Peyer's patch (tissue), 4 donors: Measurements from ENCODE around the gene APBA1. TPM values are rescaled to one million over a fixed set of nuclear protein-coding genes. Genes with fewer than 3 reads are reported as not detected.
"Not testable (repeated sequence)": the region's sequence is repeated elsewhere in the genome, so short reads cannot be mapped to it uniquely, and the experiment has no call there.

Experiments
- DNase-seq, 3 donors: peaks; one replicate each; pipeline ENCODE4 v3.0.0-alpha.2; 2017 to 2019
- H3K27ac ChIP-seq, 4 donors: fragments of 200-600 bp; sonication (generic); one replicate each; pipeline ENCODE4 v1.5.1; 2016 to 2019
- H3K27me3 ChIP-seq, 2 donors: fragments of 200-600 bp; sonication (generic); one replicate each; pipeline ENCODE4 v1.5.1; 2019
- H3K36me3 ChIP-seq, 3 donors: fragments of 200-600 bp; sonication (generic); one replicate each; pipeline ENCODE4 v1.5.1; 2016 to 2019
- H3K4me1 ChIP-seq, 4 donors: fragments of 200-600 bp; sonication (generic); one replicate each; pipeline ENCODE4 v1.5.1; 2016 to 2019
- H3K4me3 ChIP-seq, 4 donors: fragments of 200-600 bp; sonication (generic); 1 replicate in 3 of 4; 2 replicates in 1 of 4; pipeline ENCODE4 v1.5.1; 2016 to 2019; ENCODE audit warnings: mild to moderate bottlenecking in 1 of 4
- H3K9me3 ChIP-seq, 4 donors: fragments of 200-600 bp; sonication (generic); one replicate each; pipeline ENCODE4 v1.5.1; 2016 to 2019; ENCODE audit warnings: mild to moderate bottlenecking in 1 of 4
- POLR2A ChIP-seq, 2 donors: fragments of 450-650 bp; IDR thresholded peaks; one replicate each; pipeline ENCODE4 v1.5.1; 2017; ENCODE audit warnings: antibody characterized with exemption in 2 of 2, mild to moderate bottlenecking in 2 of 2, moderate library complexity in 2 of 2
- total RNA-seq, 4 donors: library from RNA; depleted of rRNA; stranded (reverse); fragments of >200 nt; gene quantifications; one replicate each; pipeline ENCODE4 v1.1.0, GENCODE V29; 2016
- TF ChIP-seq, protein P1 (sequence below), 6 experiments: fragments of 450-650 bp in 4 of 6; fragments of 200-600 bp in 2 of 6; sonication (generic) in 1 of 6; IDR thresholded peaks; one replicate each; pipeline ENCODE4 v1.5.1; 2017 to 2019; ENCODE audit warnings: antibody characterized with exemption in 6 of 6, mild to moderate bottlenecking in 3 of 6, moderate library complexity in 1 of 6

The APBA1 gene
- total RNA-seq, 4 donors from 2014 or later, result 0.88 to 14.9 (median 3.9) TPM

DNA sequence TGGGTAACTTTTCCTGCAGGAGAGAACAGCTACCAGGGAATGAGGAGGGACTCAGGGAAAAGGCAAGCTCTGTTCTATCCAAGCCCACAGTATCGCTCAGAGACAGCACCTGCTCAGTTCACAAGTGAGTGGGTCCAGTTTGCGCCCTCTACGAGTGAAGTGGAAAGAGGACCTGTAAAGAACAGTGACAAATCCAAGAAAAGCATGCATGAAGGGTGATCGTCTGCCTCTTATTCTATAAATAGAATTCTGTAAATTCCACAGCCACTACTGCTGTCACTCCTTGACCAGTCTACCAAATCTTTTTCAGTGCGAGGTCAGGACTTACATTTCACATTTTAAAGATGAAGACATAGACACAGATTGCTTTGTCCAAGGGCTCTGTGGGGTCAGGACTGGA is 229.7 kb downstream of the APBA1 start:
- Histone ChIP-seq H3K36me3 (no peaks in the 10 kb centered on the region), H3K9me3 (no peaks in the 10 kb centered on the region), H3K4me3 (no peak overlapping the region), H3K27me3 (no peaks in the 10 kb centered on the region), H3K27ac (no peak overlapping the region), H3K4me1 (no peaks in the 10 kb centered on the region)
- no peak for DNase-seq
- TF ChIP-seq POLR2A (IDR thresholded peaks at IDR 0.05), result no peak
- TF ChIP-seq, protein P1, sequence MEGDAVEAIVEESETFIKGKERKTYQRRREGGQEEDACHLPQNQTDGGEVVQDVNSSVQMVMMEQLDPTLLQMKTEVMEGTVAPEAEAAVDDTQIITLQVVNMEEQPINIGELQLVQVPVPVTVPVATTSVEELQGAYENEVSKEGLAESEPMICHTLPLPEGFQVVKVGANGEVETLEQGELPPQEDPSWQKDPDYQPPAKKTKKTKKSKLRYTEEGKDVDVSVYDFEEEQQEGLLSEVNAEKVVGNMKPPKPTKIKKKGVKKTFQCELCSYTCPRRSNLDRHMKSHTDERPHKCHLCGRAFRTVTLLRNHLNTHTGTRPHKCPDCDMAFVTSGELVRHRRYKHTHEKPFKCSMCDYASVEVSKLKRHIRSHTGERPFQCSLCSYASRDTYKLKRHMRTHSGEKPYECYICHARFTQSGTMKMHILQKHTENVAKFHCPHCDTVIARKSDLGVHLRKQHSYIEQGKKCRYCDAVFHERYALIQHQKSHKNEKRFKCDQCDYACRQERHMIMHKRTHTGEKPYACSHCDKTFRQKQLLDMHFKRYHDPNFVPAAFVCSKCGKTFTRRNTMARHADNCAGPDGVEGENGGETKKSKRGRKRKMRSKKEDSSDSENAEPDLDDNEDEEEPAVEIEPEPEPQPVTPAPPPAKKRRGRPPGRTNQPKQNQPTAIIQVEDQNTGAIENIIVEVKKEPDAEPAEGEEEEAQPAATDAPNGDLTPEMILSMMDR (IDR thresholded peaks at IDR 0.05), result no peak

- not testable (repeated sequence) for H3K9me3 ChIP-seq, H3K4me1 ChIP-seq, DNase-seq, H3K4me3 ChIP-seq, H3K27me3 ChIP-seq, H3K36me3 ChIP-seq, H3K27ac ChIP-seq
Measured at GRCh38 chr9:69440254-69440955, 231.8 kb downstream of the APBA1 start.

GRCh38 chr9:69439654-69440053 is 232.5 kb downstream of the APBA1 start:
- not testable (repeated sequence) for H3K9me3 ChIP-seq, H3K27ac ChIP-seq, H3K36me3 ChIP-seq, H3K4me3 ChIP-seq, H3K27me3 ChIP-seq, DNase-seq, H3K4me1 ChIP-seq

DNA sequence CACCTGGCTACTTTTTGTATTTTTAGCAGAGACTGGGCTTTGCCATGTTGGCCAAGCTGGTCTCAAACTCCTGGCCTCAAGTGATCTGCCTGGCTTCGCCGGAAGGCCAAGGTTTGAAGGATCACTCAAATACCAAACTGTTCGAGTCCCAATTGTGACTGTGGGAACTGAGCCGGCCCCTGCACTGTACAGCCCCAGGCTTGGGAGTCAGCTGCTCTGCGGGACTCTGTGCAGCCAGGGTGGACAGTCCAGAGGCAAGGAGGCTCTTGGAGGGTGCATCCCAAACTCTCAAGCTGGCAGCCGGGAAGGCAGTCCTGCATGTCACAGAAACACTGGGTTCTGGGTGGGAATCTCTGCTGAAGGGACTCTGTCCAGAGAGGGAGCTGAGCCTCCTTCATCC is 238.2 kb downstream of the APBA1 start:
- no peaks in the 10 kb centered on the region for H3K36me3 ChIP-seq
- DNase-seq, result peak in 1 of 3 donors; percentile 24
- no peaks in the 10 kb centered on the region for H3K4me1 ChIP-seq
- H3K9me3 ChIP-seq, result no peaks in the 10 kb centered on the region
- no peak overlapping the region for H3K27ac ChIP-seq
- no peaks in the 10 kb centered on the region for H3K27me3 ChIP-seq
- no peak overlapping the region for H3K4me3 ChIP-seq
- TF ChIP-seq, protein P1 (IDR thresholded peaks at IDR 0.05), result no peak
- TF ChIP-seq POLR2A (IDR thresholded peaks at IDR 0.05), result no peak

- no peak for DNase-seq
- no peaks in the 10 kb centered on the region for H3K27me3 ChIP-seq
- no peaks in the 10 kb centered on the region for H3K9me3 ChIP-seq
- no peak overlapping the region for H3K27ac ChIP-seq
- no peaks in the 10 kb centered on the region for H3K36me3 ChIP-seq
- H3K4me1 ChIP-seq, result no peaks in the 10 kb centered on the region
- TF ChIP-seq POLR2A (IDR thresholded peaks at IDR 0.05), result no peak
- TF ChIP-seq, protein P1 (IDR thresholded peaks at IDR 0.05), result no peak
- H3K4me3 ChIP-seq, result no peak overlapping the region
Measured at GRCh38 chr9:69433392-69433791, 238.8 kb downstream of the APBA1 start.

GRCh38 chr9:69432623-69433022 is 239.5 kb downstream of the APBA1 start:
- TF ChIP-seq, protein P1 (IDR thresholded peaks at IDR 0.05), result no peak
- TF ChIP-seq POLR2A (IDR thresholded peaks at IDR 0.05), result no peak
- DNase-seq, result no peak

DNA sequence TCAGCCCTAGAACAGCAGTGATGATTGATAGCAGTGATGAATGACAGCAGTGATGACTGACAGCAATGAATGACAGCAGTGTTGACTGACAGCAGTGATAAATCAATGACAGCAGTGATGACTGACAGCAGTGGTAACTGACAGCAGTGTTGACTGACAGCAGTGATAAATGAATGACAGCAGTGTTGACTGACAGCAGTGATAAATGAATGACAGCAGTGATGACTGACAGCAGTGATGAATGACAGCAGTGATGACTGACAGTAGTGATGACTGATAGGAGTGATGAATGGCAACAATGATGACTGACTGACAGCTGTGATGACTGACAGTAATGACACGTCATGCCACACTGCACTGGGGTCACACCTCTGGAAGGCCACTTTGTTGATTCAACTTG is 240.4 kb downstream of the APBA1 start:
- Histone ChIP-seq H3K36me3 (no peaks in the 10 kb centered on the region), H3K4me3 (no peak overlapping the region), H3K9me3 (no peaks in the 10 kb centered on the region), H3K27me3 (no peaks in the 10 kb centered on the region), H3K27ac (no peak overlapping the region), H3K4me1 (no peaks in the 10 kb centered on the region)
- no peak for TF ChIP-seq POLR2A (IDR thresholded peaks at IDR 0.05)
- TF ChIP-seq, protein P1 (IDR thresholded peaks at IDR 0.05), result no peak
- DNase-seq, result no peak

More at GRCh38 chr9:69432623-69433022, 239.5 kb downstream of the APBA1 start:
- no peaks in the 10 kb centered on the region for H3K9me3 ChIP-seq
- H3K4me1 ChIP-seq, result no peaks in the 10 kb centered on the region
- no peak overlapping the region for H3K4me3 ChIP-seq
- H3K27ac ChIP-seq, result no peak overlapping the region
- no peaks in the 10 kb centered on the region for H3K27me3 ChIP-seq
- H3K36me3 ChIP-seq, result no peaks in the 10 kb centered on the region
